Measurements from ENCODE around the gene TSPYL2.
A peak's percentile ranks its signal among the peaks of the same experiment; 100 is the strongest.

- TF ChIP-seq, protein P1, sequence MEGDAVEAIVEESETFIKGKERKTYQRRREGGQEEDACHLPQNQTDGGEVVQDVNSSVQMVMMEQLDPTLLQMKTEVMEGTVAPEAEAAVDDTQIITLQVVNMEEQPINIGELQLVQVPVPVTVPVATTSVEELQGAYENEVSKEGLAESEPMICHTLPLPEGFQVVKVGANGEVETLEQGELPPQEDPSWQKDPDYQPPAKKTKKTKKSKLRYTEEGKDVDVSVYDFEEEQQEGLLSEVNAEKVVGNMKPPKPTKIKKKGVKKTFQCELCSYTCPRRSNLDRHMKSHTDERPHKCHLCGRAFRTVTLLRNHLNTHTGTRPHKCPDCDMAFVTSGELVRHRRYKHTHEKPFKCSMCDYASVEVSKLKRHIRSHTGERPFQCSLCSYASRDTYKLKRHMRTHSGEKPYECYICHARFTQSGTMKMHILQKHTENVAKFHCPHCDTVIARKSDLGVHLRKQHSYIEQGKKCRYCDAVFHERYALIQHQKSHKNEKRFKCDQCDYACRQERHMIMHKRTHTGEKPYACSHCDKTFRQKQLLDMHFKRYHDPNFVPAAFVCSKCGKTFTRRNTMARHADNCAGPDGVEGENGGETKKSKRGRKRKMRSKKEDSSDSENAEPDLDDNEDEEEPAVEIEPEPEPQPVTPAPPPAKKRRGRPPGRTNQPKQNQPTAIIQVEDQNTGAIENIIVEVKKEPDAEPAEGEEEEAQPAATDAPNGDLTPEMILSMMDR (IDR thresholded peaks at IDR 0.05; ENCODE audit: low read depth, low read length): peak; percentile 32
- TF ChIP-seq MYC (IDR thresholded peaks at IDR 0.05; ENCODE audit: low read depth, low read length): no peak
Measured at GRCh38 chrX:53047228-53047627, 34.9 kb upstream of the TSPYL2 start.

All from NB4 (cell line).